Head of caudate nucleus (tissue), 42 donors: ENCODE results near the gene ADAR.
A peak's percentile ranks its signal among the peaks of the same experiment; 100 is the strongest.

ENCODE experiments used
- DNase-seq, 42 donors: peaks; one replicate each; pipeline versions ENCODE4 v3.0.0 to v3.0.0-alpha.2; 2020 to 2021; ENCODE audit warnings: mixed read lengths in 7 of 42
- intact Hi-C: fragments of 100-400 bp; cut with DNase I; formaldehyde crosslinking; loops from one replicate; pipeline ENCODE4 v1.15.0; 2022

ADAR gene

DNA sequence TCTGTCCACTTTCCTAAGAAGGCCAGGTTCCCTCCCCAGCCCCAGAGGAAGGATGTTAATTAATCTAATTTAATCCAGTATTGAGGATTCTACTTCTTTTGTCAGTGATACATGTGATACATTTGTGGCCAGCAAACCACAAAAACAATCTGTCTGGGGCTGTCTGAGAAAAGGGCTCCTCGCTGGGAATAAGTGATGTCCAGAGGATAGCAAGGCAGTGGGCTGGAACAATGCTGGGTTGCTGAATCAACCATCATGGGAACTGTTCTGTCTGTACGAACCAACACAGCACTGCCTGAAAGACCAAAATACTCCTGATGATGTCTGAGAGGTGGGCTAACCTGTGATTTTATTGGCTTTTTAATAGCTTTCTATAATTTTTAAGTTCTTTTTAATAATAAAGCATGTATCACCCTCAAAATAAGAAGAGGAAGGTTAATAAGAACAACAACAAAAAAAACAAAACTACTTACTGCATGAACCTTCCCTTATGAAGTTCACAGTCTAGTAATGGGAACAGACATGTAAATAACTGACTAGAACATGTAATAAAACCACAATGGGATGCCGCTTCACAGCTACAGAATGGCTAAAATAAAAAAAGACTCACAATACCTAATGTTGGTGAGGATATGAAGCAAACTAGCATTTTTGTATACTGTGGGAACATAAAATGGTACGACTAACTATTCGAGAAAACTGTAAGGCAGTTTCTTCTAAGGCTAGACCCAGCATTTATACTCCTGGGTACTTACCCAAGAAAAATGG lies 11.4 kb upstream of the ADAR start:
- no peak for DNase-seq
- intact Hi-C loops = no loop called here

- intact Hi-C loops = no loop called here
- no peak for DNase-seq
Observed at GRCh38 chr1:154616659-154617345, 8.8 kb upstream of the ADAR start.

GRCh38 chr1:154615411-154615810 lies 7.4 kb upstream of the ADAR start:
- no peak for DNase-seq
- intact Hi-C loops = no loop called here

GRCh38 chr1:154614901-154615300 lies 6.9 kb upstream of the ADAR start:
- DNase-seq = peak in 11 of 42 donors; percentile 15 to 65 (median 42)
- intact Hi-C loops = no loop called here

DNA sequence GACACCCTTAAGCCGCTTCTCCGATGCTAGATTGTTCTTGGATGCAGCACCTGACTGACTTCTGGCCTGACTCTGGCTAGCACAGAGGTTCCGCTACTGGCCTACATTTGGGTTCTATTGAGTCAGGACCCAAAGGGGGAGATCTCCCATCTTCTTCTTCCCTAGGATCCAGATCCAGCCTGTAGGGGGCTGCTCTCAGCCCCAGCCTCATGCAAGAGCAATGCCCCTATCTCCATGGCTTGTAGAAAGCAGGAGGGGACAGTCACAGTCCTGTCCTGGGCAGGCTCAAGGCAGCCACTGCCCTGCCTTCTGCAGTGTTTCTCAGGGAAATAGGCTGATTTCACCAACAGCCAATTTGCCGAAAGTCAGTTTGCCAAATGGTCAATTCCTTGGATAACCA lies 6.3 kb upstream of the ADAR start:
- DNase-seq = no peak
- intact Hi-C loops = no loop called here

- DNase-seq = peak in 7 of 42 donors; percentile 22 to 69 (median 43)
- intact Hi-C loops = no loop called here
Observed at GRCh38 chr1:154611150-154611862, 3.3 kb upstream of the ADAR start.

GRCh38 chr1:154609398-154610380 lies 1.7 kb upstream of the ADAR start:
- intact Hi-C loops = loop anchor here (5.0 kb wide), 1 partner anchor 52 kb away; the partner anchor contains the start of gene UBE2Q1
- DNase-seq = peak in 1 of 42 donors; percentile 20

GRCh38 chr1:154608397-154609270 lies 648 bp upstream of the ADAR start:
- intact Hi-C loops = loop anchor here (5.0 kb wide), 1 partner anchor 51 kb away; the partner anchor contains the start of gene UBE2Q1

DNA sequence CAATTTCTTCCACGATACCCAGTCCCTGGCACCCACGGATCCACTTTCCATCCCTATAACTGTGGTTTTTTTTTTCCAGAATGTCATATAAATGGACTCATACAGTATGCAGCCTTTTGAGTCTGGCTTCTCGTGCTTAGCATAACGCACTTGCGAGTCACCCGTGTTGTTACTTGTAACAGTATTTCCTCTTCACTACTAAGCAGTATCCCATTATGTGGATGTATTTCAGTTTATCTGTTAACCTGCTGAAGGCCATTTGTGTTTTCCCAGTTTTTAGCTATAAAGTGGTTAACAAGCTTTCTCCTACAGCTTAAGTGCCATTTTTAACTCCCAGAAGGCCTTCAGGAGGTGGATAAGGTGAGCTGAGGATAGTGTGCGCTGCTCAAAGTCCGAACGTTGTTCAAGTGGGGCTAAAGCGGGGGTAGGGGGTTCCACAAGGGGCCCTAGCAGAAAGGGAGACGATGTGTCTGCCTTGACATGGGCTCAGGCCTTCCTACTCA lies 829 bp downstream of the ADAR start:
- intact Hi-C loops = loop anchor here (5.0 kb wide), 1 partner anchor 50 kb away; the partner anchor contains the start of gene UBE2Q1
- DNase-seq = peak in 4 of 42 donors; percentile 16 to 53 (median 38)

More at GRCh38 chr1:154608397-154609270, 648 bp upstream of the ADAR start:
- peak in 39 of 42 donors; percentile 13 to 78 (median 45) for DNase-seq

- intact Hi-C loops = loop anchor here (5.0 kb wide), 1 partner anchor 48 kb away; the partner anchor contains the start of gene UBE2Q1
- DNase-seq = peak in 1 of 42 donors; percentile 6
Observed at GRCh38 chr1:154605534-154605933, 2.5 kb downstream of the ADAR start.

- DNase-seq = peak in 1 of 42 donors; percentile 18
- intact Hi-C loops = no loop called here
Observed at GRCh38 chr1:154603317-154603716, 4.7 kb downstream of the ADAR start.

GRCh38 chr1:154599658-154600057 lies 8.3 kb downstream of the ADAR start:
- intact Hi-C loops = no loop called here
- DNase-seq = peak in 30 of 42 donors; percentile 19 to 81 (median 51)

- intact Hi-C loops = no loop called here
- peak in 7 of 42 donors; percentile 35 to 77 (median 41) for DNase-seq
Observed at GRCh38 chr1:154598871-154599635, 8.9 kb downstream of the ADAR start.

DNA sequence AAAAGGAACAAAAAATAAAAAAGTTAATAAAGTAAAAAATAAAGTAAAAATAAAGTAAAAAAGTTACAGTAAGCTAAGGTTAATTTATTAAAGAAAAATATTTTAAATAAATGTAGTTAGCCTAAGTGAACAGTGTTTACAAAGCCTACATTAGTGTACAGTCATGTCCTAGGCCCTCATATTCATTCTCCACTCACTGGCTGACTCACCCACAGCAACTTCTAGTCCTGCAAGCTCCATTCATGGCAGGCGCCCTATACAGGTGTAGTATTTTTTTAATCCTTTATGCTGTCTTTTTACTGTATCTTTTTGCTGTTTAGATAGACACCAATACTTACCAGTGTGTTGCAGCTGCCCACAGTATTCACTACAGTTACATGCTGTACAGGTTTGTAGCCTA lies 12.4 kb downstream of the ADAR start:
- peak in 1 of 42 donors; percentile 12 for DNase-seq
- intact Hi-C loops = no loop called here

GRCh38 chr1:154594811-154595210 lies 13.2 kb downstream of the ADAR start:
- intact Hi-C loops = no loop called here
- peak in 1 of 42 donors; percentile 25 for DNase-seq

DNA sequence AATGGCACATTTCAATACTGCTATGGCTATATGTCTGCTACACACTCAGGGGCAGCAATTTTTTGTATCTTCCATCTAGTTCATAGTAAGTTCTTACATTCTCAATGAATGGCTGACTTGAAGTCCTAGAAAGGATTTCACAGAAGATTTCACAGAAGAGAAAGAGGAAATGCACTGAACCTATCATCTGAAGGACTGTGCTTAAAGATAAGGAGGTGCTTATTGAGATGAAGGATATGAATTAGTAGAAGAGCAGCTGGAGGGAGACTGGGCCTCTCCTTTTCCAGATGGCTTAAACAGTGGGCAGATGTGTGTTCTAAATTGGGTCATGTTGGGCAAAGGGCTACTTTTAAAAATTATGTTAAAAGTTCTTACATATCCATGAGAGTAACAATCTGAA lies 14.6 kb downstream of the ADAR start:
- DNase-seq = no peak
- intact Hi-C loops = no loop called here
